Measurements from ENCODE around the gene LRRC27.

DNA sequence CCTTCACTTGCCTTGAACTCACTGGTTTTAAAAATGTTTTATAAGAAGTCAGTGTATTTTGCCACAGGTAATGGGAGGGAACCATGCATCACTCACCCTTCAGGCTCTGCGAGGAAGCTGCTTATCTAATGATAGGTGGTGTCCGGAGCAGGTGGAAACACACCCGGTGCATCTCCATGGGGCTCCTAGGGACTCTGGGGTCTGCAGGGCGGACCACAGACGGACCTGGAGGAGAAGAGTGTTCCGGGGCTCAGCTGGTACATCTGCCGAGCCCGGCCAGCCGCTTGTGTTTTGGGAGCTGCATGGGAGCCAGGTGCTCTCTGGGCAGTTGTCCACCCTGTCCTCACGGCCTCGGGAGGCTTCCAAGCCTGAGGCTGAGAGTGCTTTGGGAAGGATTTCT is 7.3 kb downstream of the LRRC27 start:
- TF ChIP-seq, protein P1, sequence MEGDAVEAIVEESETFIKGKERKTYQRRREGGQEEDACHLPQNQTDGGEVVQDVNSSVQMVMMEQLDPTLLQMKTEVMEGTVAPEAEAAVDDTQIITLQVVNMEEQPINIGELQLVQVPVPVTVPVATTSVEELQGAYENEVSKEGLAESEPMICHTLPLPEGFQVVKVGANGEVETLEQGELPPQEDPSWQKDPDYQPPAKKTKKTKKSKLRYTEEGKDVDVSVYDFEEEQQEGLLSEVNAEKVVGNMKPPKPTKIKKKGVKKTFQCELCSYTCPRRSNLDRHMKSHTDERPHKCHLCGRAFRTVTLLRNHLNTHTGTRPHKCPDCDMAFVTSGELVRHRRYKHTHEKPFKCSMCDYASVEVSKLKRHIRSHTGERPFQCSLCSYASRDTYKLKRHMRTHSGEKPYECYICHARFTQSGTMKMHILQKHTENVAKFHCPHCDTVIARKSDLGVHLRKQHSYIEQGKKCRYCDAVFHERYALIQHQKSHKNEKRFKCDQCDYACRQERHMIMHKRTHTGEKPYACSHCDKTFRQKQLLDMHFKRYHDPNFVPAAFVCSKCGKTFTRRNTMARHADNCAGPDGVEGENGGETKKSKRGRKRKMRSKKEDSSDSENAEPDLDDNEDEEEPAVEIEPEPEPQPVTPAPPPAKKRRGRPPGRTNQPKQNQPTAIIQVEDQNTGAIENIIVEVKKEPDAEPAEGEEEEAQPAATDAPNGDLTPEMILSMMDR (IDR thresholded peaks at IDR 0.05), result no peak
- TF ChIP-seq POLR2A (IDR thresholded peaks at IDR 0.05), result no peak

Measured in Peyer's patch (tissue), 4 donors.